MM.1S (cell line): Measurements from ENCODE around the gene CISH.

ENCODE experiments used
- EZH2 ChIP-seq: fragments of 300-600 bp; sonication (generic); optimal IDR thresholded peaks from 2 replicates; pipeline ENCODE3; 2017; ENCODE audit warnings: low read depth, mild to moderate bottlenecking, antibody characterized with exemption, low read length, mixed read lengths
- TF ChIP-seq, protein P1 (sequence below): fragments of 300-600 bp; sonication (generic); IDR thresholded peaks from 2 replicates; pipeline ENCODE4 v1.5.1; 2016; ENCODE audit warnings: antibody characterized with exemption, low read length, mixed read lengths

DNA sequence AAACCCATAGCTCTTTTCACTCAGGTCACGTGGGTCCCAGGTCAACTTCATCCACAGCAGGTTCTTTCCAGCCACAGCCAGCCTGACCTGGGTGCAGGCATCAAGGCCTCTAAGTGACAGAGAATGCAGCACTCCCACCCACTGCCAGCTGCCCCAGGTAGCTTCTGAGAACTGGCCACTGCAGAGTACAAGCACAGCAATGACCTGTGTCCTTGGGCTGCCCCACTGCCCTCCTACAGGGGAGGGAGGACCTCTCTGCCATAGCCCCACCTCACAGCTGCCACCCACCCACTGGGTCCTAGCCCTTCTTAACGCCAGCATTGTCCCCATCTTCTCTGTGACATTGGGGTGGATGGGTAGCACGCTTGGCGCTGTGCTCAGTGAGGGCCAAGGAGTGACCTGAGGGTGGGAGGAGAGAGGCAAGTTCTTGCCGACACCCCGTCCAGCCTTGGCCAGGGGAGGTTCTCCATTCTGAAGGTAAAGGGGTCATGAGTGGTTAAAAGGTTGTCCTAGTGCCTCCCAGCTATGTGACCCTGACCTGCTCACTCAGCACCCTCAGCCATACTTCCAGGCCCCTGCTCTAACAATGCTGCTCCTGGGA is 12.4 kb downstream of the CISH start:
- TF ChIP-seq, protein P1, sequence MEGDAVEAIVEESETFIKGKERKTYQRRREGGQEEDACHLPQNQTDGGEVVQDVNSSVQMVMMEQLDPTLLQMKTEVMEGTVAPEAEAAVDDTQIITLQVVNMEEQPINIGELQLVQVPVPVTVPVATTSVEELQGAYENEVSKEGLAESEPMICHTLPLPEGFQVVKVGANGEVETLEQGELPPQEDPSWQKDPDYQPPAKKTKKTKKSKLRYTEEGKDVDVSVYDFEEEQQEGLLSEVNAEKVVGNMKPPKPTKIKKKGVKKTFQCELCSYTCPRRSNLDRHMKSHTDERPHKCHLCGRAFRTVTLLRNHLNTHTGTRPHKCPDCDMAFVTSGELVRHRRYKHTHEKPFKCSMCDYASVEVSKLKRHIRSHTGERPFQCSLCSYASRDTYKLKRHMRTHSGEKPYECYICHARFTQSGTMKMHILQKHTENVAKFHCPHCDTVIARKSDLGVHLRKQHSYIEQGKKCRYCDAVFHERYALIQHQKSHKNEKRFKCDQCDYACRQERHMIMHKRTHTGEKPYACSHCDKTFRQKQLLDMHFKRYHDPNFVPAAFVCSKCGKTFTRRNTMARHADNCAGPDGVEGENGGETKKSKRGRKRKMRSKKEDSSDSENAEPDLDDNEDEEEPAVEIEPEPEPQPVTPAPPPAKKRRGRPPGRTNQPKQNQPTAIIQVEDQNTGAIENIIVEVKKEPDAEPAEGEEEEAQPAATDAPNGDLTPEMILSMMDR: no peak
- no peak for TF ChIP-seq EZH2
